DMS53 (cell line): ENCODE measurements around the gene DNAJC5.
"Not testable (repeated sequence)": the region's sequence is repeated elsewhere in the genome, so short reads cannot be mapped to it uniquely, and the experiment has no call there.

ENCODE experiments used
- DNase-seq: peaks from one replicate; lab custom pipeline; 2025; lab: John Stamatoyannopoulos, UW

The DNAJC5 gene

GRCh38 chr20:63908008-63908682 is 13.2 kb downstream of the DNAJC5 start:
- no peak for DNase-seq

- peak; percentile 25 for DNase-seq
Measured at GRCh38 chr20:63911176-63911575, 16.2 kb downstream of the DNAJC5 start.

GRCh38 chr20:63913768-63914167 is 18.8 kb downstream of the DNAJC5 start:
- no peak for DNase-seq

GRCh38 chr20:63915471-63915870 is 20.5 kb downstream of the DNAJC5 start:
- no peak for DNase-seq

GRCh38 chr20:63916371-63916939 is 21.5 kb downstream of the DNAJC5 start:
- not testable (repeated sequence) for DNase-seq

- DNase-seq: no peak
Measured at GRCh38 chr20:63917811-63918210, 22.9 kb downstream of the DNAJC5 start.

GRCh38 chr20:63919130-63919529 is 24.2 kb downstream of the DNAJC5 start:
- no peak for DNase-seq

GRCh38 chr20:63920226-63920625 is 25.3 kb downstream of the DNAJC5 start:
- DNase-seq: no peak

GRCh38 chr20:63923651-63924050 is 28.7 kb downstream of the DNAJC5 start:
- DNase-seq: no peak

- no peak for DNase-seq
Measured at GRCh38 chr20:63924241-63924640, 29.3 kb downstream of the DNAJC5 start.

- no peak for DNase-seq
Measured at GRCh38 chr20:63926298-63926697, 31.4 kb downstream of the DNAJC5 start.

- DNase-seq: no peak
Measured at GRCh38 chr20:63929071-63929470, 34.1 kb downstream of the DNAJC5 start.

GRCh38 chr20:63929473-63929883 is 34.6 kb downstream of the DNAJC5 start:
- DNase-seq: not testable (repeated sequence)

- DNase-seq: no peak
Measured at GRCh38 chr20:63930971-63931553, 36.1 kb downstream of the DNAJC5 start.

GRCh38 chr20:63931735-63932134 is 36.8 kb downstream of the DNAJC5 start:
- no peak for DNase-seq

- DNase-seq: no peak
Measured at GRCh38 chr20:63932606-63933160, 37.8 kb downstream of the DNAJC5 start.

- no peak for DNase-seq
Measured at GRCh38 chr20:63933646-63934045, 38.7 kb downstream of the DNAJC5 start.

GRCh38 chr20:63934271-63935068 is 39.5 kb downstream of the DNAJC5 start:
- DNase-seq: no peak

- no peak for DNase-seq
Measured at GRCh38 chr20:63935447-63935846, 40.5 kb downstream of the DNAJC5 start.

- DNase-seq: no peak
Measured at GRCh38 chr20:63937596-63937995, 42.7 kb downstream of the DNAJC5 start.

GRCh38 chr20:63939061-63939935 is 44.4 kb downstream of the DNAJC5 start:
- DNase-seq: no peak
